M059J (cell line): Measurements from ENCODE around the gene CREG2. TPM values are rescaled to one million over a fixed set of nuclear protein-coding genes. Genes with fewer than 3 reads are reported as not detected.
"Not testable (repeated sequence)": the region's sequence is repeated elsewhere in the genome, so short reads cannot be mapped to it uniquely, and the experiment has no call there.

Experiments
- DNase-seq: peaks from one replicate; pipeline ENCODE4 v3.0.0-alpha.2; 2012; ENCODE audit warnings: low read depth
- total RNA-seq: library from RNA; depleted of rRNA; stranded (reverse); fragments of >200 nt; shearing (Covaris generic); gene quantifications from 2 replicates; pipeline ENCODE4 v1.2.3, GENCODE V29; 2014

Gene CREG2
- total RNA-seq, 1 experiment from 2014 or later = 0.86 TPM

DNA sequence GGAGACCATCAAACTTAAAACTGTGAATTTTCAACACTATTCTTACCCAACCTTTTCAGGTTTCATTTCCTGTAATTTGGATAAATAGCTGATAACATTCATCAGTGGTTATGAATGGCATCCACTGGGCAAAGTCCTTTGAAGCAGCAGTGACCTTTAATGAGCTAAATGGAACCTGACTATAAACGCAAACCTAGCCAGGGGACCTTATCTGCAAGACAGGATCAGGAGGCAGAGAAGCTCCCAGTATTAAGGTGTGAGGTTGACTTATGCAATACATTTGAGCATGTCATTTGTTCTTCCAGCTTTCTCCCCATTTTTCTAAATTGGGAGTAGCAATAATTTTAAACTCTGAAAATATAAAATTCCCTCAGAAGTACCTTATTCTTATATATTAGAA lies 38.4 kb downstream of the CREG2 start:
- no peak for DNase-seq

DNA sequence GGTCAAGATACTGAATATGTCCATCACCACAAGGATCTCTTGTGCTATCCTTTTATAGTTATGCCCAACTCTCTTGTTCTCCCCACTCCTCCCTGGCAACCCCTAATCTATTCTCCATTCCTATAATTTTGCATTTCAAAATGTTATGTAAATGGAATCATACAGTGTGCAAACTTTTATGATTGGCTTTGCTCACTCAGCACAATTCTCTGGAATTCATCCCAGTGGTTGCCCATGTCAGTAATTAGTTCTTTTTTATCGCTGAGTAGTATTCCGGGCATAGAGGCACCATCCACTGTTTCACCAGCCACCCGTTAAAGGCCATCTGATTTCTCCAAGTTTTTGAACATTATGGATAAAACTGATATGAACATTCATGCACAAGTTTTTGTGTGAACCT lies 40.4 kb downstream of the CREG2 start:
- no peak for DNase-seq

DNA sequence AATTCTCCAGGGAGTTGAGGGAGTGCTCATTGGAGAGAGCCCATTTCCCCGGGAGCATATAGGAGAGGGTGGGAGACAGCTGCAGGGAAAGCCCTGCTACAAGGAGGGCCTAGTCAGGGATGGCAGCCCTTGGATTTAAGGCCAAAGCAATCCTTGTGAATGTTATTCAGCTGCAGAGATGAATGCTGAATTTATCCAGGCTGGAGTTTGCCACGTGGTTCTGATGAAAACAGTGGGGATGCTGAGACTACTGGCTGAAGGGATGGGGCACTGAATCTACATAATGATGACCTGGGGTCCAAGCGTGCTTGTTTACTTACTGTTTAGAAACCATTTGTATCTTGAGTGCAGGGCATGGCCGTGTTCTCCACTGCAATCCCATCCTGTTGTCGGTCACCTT lies 43.2 kb downstream of the CREG2 start:
- no peak for DNase-seq

DNA sequence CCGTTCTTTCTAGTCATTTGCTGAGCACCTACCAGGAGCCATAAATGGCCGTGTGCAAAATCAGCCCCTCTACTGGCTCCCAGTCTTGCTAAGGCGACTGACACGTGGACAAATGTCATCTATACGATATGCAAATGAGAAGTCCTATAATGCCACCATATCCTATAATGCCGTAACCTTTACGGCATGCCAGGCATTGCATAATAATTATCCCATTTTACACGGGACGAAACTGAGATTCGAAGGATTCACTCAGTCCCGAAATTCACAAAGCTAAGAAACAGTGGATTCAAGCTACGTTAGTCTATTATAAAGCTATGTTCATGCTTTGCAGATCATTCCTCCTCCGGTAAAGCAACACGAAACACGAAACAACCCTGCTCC lies 44.7 kb downstream of the CREG2 start:
- no peak for DNase-seq

DNA sequence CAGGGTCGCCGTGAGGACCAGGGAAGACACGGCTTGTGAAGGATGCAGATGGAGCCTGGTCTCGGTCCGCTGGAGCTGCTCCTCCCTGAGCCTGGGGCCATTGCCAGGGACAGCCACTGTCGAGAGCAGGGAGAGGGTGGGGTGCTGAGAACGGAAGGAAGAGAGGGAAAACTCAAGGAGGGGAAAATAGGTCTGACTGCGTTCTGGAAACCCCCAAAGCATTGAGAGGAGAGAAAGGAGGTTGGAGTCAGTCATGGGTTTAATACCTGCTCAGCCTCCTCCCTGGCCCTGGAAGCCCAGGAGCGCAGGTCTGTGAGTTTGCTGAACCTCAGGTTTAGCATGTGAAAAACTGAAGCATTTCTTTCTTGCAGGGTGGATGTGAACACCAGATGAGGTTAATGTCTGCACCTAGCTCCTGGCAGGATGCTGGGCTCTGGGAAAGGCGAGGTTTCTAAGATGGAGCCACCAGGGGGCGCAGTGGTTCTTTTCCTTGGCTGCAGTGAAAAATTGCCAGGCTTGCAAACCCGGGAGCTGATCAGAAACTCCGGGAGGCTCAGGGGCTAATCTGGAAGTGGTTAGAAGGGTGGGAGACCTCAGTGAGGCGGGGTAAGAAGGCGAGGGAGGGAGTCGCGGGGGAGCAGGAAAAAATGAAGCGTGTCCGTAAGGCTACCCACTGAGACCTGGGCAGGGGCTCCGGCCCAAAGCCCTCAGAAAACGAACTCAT lies 45.2 kb downstream of the CREG2 start:
- peak; percentile 65 for DNase-seq

DNA sequence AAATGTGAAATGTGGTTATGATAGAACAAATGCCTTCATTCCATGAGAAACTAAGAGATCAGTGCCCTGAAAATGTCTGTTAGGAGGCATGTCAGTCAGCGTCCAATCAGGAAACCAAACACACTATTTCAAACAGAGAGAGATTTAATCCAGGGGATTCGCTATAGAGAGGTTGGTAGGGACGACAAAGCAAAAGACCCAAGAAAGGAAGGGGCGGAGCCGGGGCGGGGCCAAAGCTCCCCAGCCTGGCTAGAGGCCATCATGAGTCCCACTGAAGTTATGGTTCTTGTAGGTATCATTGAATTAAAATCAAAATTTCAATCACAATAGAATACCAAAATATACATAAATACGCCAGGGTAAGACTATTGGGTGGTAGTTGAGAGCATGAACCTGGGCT lies 45.9 kb downstream of the CREG2 start:
- DNase-seq = no peak

DNA sequence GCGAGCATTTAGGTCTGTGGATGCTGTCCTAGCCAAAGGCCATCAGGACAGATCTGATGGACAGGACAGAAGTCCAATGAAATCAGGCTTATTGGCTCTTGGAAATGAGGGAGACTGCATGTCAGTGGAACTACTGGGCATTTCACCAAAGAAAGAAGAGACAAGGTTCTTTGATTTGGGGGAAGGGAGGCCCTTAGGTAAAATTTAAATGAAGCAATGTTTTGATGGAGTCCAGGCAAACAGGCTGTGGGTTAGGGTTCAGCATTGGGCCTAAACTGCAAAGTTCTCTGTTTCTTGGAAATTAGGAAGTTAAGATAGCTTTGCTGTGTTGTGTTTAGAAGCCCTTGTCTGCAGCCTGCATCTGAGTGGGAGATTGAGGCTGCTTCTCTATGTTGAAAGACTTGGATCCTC lies 47.2 kb downstream of the CREG2 start:
- DNase-seq = peak; percentile 29

DNA sequence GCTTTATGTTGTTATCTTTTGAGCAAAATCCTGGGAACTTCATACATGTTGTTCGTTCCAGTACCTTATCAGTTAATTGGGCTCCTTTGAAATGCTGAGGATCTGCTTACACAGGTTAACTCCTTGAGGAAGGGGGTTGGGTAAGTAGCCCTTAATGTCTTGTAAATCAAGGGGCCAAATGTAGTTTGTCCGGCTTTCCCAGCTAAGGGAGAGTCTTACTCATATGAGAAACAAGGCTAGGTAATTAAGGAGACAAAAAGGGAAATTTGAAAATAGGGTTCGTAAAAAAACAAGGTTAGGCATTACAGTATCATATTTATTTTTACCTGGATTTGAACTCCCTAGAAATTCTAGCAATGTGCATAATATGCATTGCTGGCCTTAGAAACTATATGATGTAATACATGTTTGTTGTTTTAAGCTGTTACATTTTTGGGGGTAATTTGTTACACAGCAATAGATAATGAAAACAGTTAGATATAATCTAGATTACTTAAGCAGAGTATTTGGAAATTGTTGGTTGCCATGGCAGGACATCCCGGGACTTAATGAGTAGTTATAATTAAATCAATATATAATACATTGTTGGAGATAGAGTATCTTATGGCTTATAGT lies 47.9 kb downstream of the CREG2 start:
- DNase-seq = no peak

DNA sequence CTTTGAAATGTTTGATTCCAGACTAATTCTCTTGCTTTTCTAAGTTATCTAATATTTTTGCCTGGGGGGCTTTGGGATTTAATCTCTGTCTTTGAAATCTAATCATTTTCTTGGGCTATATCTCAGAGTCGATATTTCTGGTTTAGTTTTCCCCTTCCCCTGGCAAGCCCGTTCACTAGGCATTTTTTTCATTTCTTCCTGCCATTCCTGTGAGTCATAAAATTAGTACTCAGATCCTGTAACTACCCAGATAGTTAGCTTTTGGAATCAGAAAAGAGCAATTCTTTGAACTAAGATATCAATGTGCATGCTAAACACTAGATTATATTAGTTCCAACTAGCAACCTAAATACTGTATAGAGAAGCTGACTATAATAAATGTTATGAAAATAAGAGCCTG lies 49.4 kb downstream of the CREG2 start:
- DNase-seq = peak; percentile 44

DNA sequence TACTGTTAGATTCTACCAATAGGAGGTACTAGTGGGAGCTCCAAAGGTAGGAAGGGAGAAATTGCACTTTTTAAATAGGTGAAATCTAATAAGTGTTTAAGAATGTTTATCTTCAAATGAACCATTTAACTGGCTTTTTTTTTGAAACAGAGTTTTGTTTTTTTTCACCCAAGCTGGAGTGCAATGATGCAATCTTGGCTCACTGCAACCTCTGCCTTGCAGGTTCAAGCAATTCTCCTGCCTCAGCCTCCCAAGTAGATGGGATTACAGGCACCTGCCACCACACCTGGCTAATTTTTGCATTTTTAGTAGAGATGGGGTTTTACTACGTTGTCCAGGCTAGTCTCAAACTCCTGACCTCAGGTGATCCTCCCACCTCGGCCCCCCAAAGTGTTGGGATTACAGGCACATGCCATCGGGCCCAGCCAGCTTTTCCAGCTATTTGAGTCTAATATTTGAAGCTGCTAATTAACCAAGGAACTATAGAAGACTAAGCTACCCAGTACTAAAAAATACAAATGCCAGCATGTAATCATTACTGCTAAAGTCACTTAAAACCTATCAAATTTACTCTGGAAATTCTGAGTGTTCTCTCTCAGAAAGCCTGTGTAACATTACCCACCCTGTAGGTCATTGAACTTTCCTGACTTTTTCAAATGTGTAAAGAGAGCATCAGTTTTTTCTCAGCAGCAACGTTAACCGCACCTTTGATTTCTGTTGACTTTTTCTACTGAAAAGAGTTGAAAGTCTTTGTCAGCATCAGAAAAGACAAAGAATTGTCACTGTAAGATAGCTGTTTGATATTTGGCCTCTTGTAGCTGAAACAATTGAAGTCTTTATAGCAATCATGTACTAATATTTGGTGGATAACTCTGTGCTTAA lies 54.2 kb downstream of the CREG2 start:
- no peak for DNase-seq

DNA sequence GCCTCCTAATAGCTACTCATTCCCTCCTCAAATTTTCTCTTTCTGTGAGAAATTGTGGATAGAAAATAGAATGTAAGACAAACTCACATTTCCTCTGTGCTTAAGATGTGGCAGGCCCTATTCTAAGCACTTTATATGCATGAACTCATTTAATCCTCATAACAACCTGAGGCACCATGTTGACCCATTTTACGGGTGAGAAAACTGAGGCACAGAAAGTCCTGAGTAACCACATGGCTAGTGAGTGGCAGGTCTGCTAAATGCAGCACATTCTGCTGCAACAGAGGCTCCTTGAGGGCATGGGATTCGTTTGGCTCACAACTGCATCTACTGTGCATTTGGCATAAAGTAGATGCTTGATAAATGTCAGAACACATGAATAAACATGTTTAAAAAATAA lies 56.1 kb downstream of the CREG2 start:
- DNase-seq = no peak

DNA sequence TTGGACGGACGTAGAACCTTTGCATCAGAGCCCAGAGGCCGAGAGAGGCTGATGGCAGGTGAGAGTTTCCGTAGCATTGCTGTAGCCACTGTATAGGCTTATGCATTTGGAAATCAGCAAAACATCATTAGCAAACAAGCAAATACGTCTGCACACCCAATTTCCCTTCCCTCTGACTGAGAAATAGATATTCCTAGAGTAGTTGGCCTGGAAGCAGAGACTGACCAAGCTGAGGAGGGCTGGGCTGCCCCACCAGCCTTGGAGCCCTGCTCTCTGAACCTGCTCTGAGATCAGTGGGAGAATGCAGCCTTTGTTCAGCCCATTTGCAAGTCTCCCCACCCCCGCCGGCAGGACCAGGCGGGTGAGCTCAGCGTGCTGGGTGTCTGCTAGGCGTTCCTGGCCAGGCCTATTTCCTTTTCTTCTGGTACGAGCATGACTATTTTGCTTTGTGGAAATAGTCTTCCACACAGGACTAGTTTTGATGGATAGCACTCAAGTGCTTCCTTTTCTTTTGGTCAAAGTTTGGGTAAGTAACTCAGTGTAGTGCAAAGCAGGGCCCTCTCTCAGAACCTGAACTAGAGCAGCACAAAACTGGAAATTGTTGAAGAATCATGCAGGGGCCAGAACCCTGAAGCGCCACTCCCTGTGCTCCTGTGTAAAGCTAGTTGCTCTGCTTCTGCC lies 56.9 kb downstream of the CREG2 start:
- DNase-seq = no peak

DNA sequence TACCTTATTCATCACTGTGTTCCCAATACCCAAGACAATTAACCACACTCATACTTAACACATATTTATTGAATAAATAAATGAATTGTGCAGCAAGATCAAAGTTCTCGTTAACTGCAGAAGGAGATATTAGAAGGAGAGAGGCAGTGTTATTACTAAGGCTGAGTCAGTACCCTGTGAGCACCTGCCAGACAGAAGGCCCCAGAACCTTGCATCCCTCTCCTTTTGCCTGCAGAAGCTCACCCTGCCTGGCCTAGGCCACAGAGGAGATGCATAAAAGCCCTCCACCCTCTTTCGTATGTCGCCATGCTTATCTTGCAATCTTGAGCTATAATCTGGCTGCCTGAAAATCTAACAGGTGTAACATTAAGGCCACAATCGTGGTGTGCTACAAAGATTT lies 58.3 kb downstream of the CREG2 start:
- DNase-seq = no peak

DNA sequence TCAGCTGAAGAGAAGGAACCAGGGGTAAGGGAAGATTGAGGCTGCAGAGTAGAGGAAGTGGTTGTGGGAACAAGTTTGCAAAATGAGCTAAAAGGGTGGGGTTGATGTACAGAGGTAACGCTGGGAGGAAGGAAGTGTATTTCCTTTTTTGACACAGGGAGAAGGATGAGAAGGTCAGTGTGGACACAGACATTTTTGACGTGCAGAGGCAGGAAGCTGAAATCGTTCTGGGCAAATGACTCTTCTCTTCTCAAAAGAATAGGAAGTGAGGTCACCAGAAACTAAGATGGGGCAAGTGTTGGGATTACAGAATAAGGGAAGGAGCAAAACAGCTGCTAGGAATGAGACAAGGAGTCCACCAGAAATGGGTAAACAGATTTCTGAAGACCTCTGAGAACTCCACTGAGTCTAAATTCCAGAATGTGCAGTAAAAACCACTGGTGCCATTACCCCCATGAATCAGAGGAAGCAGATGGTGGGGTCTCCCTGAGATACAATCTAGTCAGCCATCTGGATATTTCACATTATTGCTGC lies 58.8 kb downstream of the CREG2 start:
- DNase-seq = peak; percentile 61

DNA sequence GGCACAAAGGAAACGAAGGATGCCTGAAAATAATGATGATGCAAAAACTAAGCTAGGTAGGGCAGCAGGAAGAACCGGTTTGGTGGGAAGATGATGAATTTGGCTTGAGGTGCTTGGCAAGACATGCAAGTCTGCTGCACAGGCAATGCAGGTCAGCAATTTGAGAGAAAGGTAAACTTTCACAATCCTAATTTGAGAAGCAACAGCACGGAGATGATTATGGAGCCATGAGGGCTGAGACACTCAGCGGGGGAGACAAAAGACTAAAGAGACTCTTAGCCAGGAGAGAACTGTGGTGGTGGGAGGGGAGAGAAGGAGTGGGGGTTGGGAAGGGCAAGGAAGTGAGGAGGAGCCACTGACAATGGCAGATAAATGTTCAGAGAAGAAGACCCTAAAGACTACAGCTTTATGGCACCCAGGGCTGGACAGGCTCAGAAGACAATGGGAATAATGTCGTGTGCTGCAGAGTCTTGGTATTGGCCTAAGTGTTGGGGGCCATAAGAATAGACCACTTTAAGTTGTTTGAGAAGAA lies 59.4 kb downstream of the CREG2 start:
- DNase-seq = no peak

DNA sequence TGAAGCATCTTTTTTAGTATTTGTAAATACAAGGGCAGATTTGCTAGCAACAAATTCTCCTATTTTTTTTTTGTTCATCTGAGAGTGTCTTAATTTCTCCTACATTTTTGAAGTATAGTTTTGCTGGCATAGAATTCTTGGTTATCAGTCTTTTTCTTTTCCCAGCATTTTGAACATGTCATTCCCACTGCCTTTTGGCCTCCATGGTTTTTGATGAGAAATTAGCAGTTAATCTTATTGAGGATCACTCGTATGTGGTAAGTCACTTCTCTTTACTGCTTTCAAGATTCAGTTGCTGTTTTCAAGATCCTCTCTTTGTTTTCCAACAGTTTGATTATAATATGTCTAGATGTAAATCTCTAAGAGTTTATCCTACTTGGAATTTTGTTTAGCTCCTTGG lies 61.9 kb downstream of the CREG2 start:
- DNase-seq = no peak

DNA sequence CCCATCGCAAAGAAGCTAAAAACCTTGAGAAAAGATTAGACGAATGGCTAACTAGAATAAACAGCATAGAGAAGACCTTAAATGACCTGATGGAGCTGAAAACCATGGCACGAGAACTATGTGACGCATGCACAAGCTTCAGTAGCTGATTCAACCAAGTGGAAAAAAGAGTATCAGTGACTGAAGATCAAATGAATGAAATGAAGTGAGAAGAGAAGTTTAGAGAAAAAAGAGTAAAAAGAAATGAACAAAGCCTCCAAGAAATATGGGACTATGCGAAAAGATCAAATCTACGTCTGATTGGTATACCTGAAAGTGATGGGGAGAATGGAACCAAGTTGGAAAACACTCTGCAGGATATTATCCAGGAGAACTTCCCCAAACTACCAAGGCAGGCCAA lies 70.7 kb downstream of the CREG2 start:
- not testable (repeated sequence) for DNase-seq

DNA sequence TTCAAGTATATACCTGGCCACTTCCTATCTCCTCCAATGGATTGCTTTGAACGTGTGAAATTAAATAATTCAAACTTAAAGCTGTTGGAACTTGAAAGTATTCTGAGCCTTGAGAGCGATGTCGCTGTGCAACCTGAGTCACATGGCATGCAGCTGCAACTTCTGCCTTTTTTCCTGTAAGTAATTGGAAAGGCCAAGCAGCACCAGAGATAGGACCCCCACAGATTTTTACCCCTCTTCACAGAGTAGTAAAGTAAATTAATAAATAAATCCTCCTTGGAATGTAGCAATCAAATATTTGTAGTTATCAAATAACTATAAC lies 75.6 kb downstream of the CREG2 start:
- DNase-seq = no peak

DNA sequence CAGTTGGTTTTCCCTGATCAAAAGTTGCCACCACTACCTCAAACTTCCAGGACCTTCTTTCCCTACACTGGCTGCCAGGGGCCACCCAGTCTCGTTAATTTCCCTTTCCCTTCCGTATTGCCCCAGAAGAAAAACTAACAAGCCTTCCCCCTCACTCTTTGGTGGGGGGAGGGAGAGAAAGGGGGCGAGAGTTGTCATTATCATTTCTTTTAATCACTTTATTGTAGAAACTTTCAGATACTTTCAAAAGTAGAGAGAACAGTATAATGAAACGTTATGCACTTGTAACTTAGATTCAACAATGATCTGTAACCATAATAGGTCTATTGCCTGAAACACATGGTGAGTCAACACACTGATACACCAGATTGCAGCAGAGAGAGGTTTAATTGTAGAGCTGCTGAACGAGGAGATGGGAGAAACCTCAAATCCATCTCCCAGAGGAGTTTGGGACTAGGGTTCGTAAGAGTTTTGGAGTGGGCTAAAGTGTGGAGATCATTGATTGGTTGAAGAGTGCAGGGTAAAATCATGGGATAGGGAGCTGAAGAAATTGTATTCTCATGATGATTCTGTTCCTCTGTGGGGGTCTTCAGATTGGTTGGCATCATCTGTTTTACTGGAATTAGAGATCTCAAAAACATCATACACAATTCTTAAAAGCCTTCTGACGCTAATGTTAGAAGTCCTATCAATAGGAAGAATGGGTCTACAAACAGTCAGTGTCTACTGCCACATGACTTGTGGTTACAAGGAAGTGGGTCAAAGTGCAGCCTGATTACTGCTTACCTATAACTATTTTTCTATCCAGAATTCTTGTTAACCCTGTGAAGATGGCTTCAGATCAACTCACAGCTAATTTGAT lies 76.2 kb downstream of the CREG2 start:
- DNase-seq = peak; percentile 24

DNA sequence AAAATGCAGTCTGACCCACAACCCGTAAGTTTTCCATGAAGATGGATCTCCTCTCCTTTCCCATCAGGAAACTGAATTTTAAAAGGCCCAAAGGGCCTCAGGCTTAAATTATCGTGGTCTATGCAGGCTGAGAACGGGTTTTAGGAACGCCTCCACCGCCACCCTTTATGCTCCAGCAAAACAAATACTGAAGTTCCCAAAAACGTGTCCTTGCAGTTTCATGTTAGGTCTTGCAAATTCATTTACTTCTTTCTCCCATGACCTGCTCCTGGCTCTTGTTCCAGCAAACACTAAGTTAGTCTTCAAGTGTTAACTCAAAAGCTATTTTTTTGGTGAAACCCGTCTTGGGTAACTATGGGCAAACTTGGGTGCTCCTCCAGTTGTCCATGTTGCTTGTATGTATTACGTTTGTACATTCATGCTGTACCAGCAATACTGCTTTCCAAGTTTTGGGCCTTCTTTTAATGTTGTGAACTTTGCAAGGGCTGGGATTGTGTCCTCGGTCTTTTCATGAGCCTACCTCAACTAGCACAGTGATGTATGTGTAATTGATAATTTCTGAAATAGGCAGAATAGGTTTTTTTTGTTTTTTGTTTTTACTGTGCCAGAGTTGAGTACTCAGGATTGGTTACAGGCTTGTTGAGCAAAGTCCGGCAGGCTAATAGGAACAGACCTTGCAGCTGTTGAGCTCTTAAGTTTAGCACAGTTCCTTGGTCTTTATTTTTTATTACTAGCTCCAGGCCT lies 77.0 kb downstream of the CREG2 start:
- no peak for DNase-seq
